HepG2 (cell line): ENCODE measurements around the gene SCYL1. TPM values are rescaled to one million over a fixed set of nuclear protein-coding genes. Genes with fewer than 3 reads are reported as not detected.
A peak's percentile ranks its signal among the peaks of the same experiment; 100 is the strongest.
"Not testable (repeated sequence)": the region's sequence is repeated elsewhere in the genome, so short reads cannot be mapped to it uniquely, and the experiment has no call there.

Source experiments
- ATAC-seq: fragments of 200-7000 bp; cut with Tn5 transposase; 3 replicates; pipeline ENCODE4 v1.9.1; 2020; ENCODE audit warnings: mild to moderate bottlenecking, moderate library complexity
- BruUV-seq: library from RNA; stranded (reverse); fragments of 400-500 nt; replicated peaks from 2 replicates; lab custom pipeline; 2021; lab: Mats Ljungman, UMichigan
- CTCF ChIA-PET: fragments of 300-600 bp; formaldehyde crosslinking; extraction: SDS; loops from one replicate; lab custom pipeline; 2021; ENCODE audit warnings: low total read pairs, inconsistent platforms, low intra/inter-chr PET ratio; lab: Yijun Ruan, JAX
- POLR2A ChIA-PET: fragments of 350-600 bp; sonication (Branson Sonifier 250); formaldehyde crosslinking; loops from one replicate; lab custom pipeline; 2020; ENCODE audit warnings: antibody characterized with exemption, inconsistent platforms; lab: Yijun Ruan, JAX
- DNase-seq: peaks from one replicate; pipeline ENCODE4 v3.0.0-alpha.2; 2015; ENCODE audit warnings: low spot score
- FAIRE-seq: peaks from 3 replicates; lab custom pipeline; 2011; peaks lifted over from hg19 to GRCh38; lab: Jason Lieb, UNC
- H2AFZ ChIP-seq: one replicate; pipeline ENCODE4 v1.6.1; 2011; ENCODE audit warnings: low read length, inconsistent platforms
- H3K27ac ChIP-seq: fragments of 300-600 bp; 3 replicates; pipeline ENCODE4 v1.8.0; 2011; ENCODE audit warnings: mixed run types, mild to moderate bottlenecking, mixed read lengths, low read length, inconsistent platforms; ENCODE audit not compliant: insufficient read depth; ENCODE audit errors: extremely low read length
- H3K27me3 ChIP-seq, 2 experiments: fragments of 200-600 bp in 1 of 2; 2 replicates in 1 of 2; 3 replicates in 1 of 2; pipeline versions ENCODE4 v1.6.0 to v1.8.0; 2011; ENCODE audit warnings: low read length in 2 of 2, mild to moderate bottlenecking in 2 of 2, moderate library complexity in 2 of 2, inconsistent platforms in 1 of 2; ENCODE audit not compliant: insufficient read depth in 2 of 2, control insufficient read depth in 1 of 2
- H3K36me3 ChIP-seq, 2 experiments: fragments of 200-600 bp in 1 of 2; replicated peaks in 1 of 2; 2 replicates in 1 of 2; 3 replicates in 1 of 2; pipeline versions ENCODE4 v1.5.1 to v1.8.0; 2011; ENCODE audit warnings: low read length in 2 of 2, inconsistent platforms in 1 of 2; ENCODE audit not compliant: insufficient read depth in 2 of 2, control insufficient read depth in 1 of 2
- H3K4me1 ChIP-seq: 2 replicates; pipeline ENCODE4 v1.5.1; 2012; ENCODE audit warnings: low read length, inconsistent platforms; ENCODE audit not compliant: insufficient read depth
- H3K4me2 ChIP-seq: 2 replicates; pipeline ENCODE4 v1.6.0; 2011; ENCODE audit warnings: low read depth, low read length, inconsistent platforms
- H3K4me3 ChIP-seq, 3 experiments: fragments of 200-600 bp in 1 of 3; sonication (generic), shearing (Covaris generic) in 1 of 3; replicated peaks in 1 of 3; 2 replicates each; pipeline ENCODE4 v1.5.1; 2011 to 2016; ENCODE audit warnings: low read length in 3 of 3, inconsistent platforms in 2 of 3, low read depth in 2 of 3, mild to moderate bottlenecking in 2 of 3, control low read depth in 1 of 3, mixed read lengths in 1 of 3; ENCODE audit not compliant: insufficient read depth in 1 of 3
- H3K79me2 ChIP-seq: one replicate; pipeline ENCODE4 v1.6.1; 2011; ENCODE audit warnings: low read length, inconsistent platforms; ENCODE audit not compliant: insufficient read depth
- H3K9ac ChIP-seq: 2 replicates; pipeline ENCODE4 v1.6.0; 2011; ENCODE audit warnings: mild to moderate bottlenecking, low read depth, low read length, inconsistent platforms; ENCODE audit not compliant: insufficient read depth
- H3K9me3 ChIP-seq: 2 replicates; pipeline ENCODE4 v1.5.1; 2012; ENCODE audit warnings: mild to moderate bottlenecking, low read length
- H4K20me1 ChIP-seq: 2 replicates; pipeline ENCODE4 v1.6.0; 2011; ENCODE audit warnings: inconsistent platforms, mild to moderate bottlenecking, low read length, moderate library complexity; ENCODE audit not compliant: insufficient read depth
- KMT2A ChIP-seq: sonication (generic); formaldehyde crosslinking; IDR thresholded peaks from 2 replicates; pipeline ENCODE4 v1.4.0; 2020; ENCODE audit warnings: missing genetic modification reagents
- RBM39 ChIP-seq: fragments of 200-400 bp; formaldehyde crosslinking; IDR thresholded peaks from one replicate; pipeline ENCODE4 v1.6.1; 2018; ENCODE audit warnings: antibody characterized with exemption, mild to moderate bottlenecking, low read depth, low read length; ENCODE audit not compliant: poor library complexity, severe bottlenecking
- TAF1 ChIP-seq: sonication (generic); formaldehyde crosslinking; IDR thresholded peaks from 2 replicates; pipeline ENCODE4 v1.4.0; 2020; ENCODE audit warnings: missing genetic modification reagents
- whole genome bisulfite sequencing: methylation state at CpG from one replicate; pipeline ENCODE4 v1.1.6; 2017; ENCODE audit warnings: low lambda C conversion rate; 5-methylcytosine and 5-hydroxymethylcytosine counted together
- in situ Hi-C: cut with HindIII; loops from 2 replicates; pipeline ENCODE4 v1.10.0; 2017; ENCODE audit warnings: low pct_unique_long_range_greater_than_20kb; ENCODE audit not compliant: extremely low pct_ligation_motif_present
- intact Hi-C: fragments of 100-400 bp; cut with micrococcal nuclease; formaldehyde crosslinking; loops from one replicate; pipeline ENCODE4 v1.10.0; 2022; ENCODE audit not compliant: unreplicated experiment
- polyA plus RNA-seq, 8 experiments: library from polyadenylated mRNA; depleted of rRNA in 3 of 8; stranded (reverse) in 7 of 8; unstranded in 1 of 8; fragments of >200 nt; fragmentation: Illumina TruSeq in 4 of 8; extraction: Trizol in 4 of 8; gene quantifications; 2 replicates each; pipeline versions ENCODE4 v1.2.1 to v1.2.3, GENCODE V29; 2011 to 2016; ENCODE audit warnings: low read depth in 4 of 8, missing spikeins in 1 of 8, mixed read lengths in 1 of 8; ENCODE audit not compliant: insufficient read depth in 1 of 8
- total RNA-seq, 5 experiments: library from RNA; depleted of rRNA; stranded (reverse); fragments of >200 nt; fragmentation: Illumina TruSeq; extraction: Trizol; gene quantifications; 2 replicates each; pipeline ENCODE4 v1.2.3, GENCODE V29; 2016; ENCODE audit warnings: low read depth in 1 of 5

Gene SCYL1
- total and polyA plus RNA-seq, 2 of the 13 experiments (the other 11 are each of a cell fraction or from before 2014, with no cell fraction given), result 65.9 to 103 TPM

- ATAC-seq, result no peak
- peak overlapping the region; percentile 62; the same call in 1 of the 2 replicates for H3K4me2 ChIP-seq
- TF ChIP-seq TAF1 (CRISPR knock-in tag) (no peak), KMT2A (CRISPR knock-in tag) (no peak), RBM39 (no peak)
- H3K79me2 ChIP-seq, result no peaks in the 10 kb centered on the region
- FAIRE-seq, result no peak
- no peaks in the 10 kb centered on the region for H3K9me3 ChIP-seq
- H3K27me3 ChIP-seq, result no peaks in the 10 kb centered on the region
- no peaks in the 10 kb centered on the region for H3K36me3 ChIP-seq
- POLR2A ChIA-PET, result interaction anchor here (2.2 kb wide), 1 partner anchor 12 kb away, joined by 6 read pairs; no protein-coding TSS in a partner anchor
- in situ Hi-C loops (no loop called here), intact Hi-C loops (no loop called here)
- H3K4me3 ChIP-seq, result no peak overlapping the region
- peaks cover 55% of the 10 kb centered on the region for H3K4me1 ChIP-seq
- no peak overlapping the region for H3K27ac ChIP-seq
- H3K9ac ChIP-seq, result no peak overlapping the region
- H2AFZ ChIP-seq, result no peak overlapping the region
- WGBS, result 100% methylated on average over 3 of the region's 4 CpGs
- no TSS peak for BruUV-seq
- H4K20me1 ChIP-seq, result no peaks in the 10 kb centered on the region
- no peak for DNase-seq
- CTCF ChIA-PET, result no interaction called here
These were observed 38.7 kb downstream of the SCYL1 start for GRCh38 chr11:65563601-65564000.

GRCh38 chr11:65564879-65565559 is 40.1 kb downstream of the SCYL1 start:
- ATAC-seq, H3K4me2 ChIP-seq, H3K36me3 ChIP-seq, FAIRE-seq, intact Hi-C loops, H3K9ac ChIP-seq, H3K4me3 ChIP-seq, H2AFZ ChIP-seq, CTCF ChIA-PET, BruUV-seq, H3K27ac ChIP-seq, H3K79me2 ChIP-seq, H3K27me3 ChIP-seq, DNase-seq, H4K20me1 ChIP-seq, POLR2A ChIA-PET, H3K9me3 ChIP-seq, in situ Hi-C loops: not testable (repeated sequence)
- 88% methylated on average over 12 of the region's 12 CpGs for WGBS
- H3K4me1 ChIP-seq, result peaks cover 50% of the 10 kb centered on the region
